Stimulated activated effector memory CD8-positive, alpha-beta T cell treated with anti-CD3 and anti-CD28 coated beads, Interleukin-12 subunit alpha, Interleukin-12 subunit beta, amount 100 ng/mL, for 72 hours (primary cell): ENCODE data around the gene PNLIPRP3.

Source experiments
- ATAC-seq: fragments of 150-1000 bp; cut with Tn5 transposase; 2 replicates; pipeline ENCODE4 v1.10.0; 2021
- DNase-seq, 2 donors: peaks; one replicate each; pipeline ENCODE4 v3.0.0; 2021 to 2022; ENCODE audit warnings: low spot score in 2 of 2
- H3K27ac Mint-ChIP-seq: one replicate; pipeline ENCODE4 v1.8.0; 2022; ENCODE audit warnings: mild to moderate bottlenecking, mixed read lengths
- H3K36me3 Mint-ChIP-seq: one replicate; pipeline ENCODE4 v1.8.0; 2022; ENCODE audit warnings: mild to moderate bottlenecking, mixed read lengths
- H3K4me1 Mint-ChIP-seq: one replicate; pipeline ENCODE4 v1.8.0; 2022; ENCODE audit warnings: mixed read lengths
- H3K4me3 Mint-ChIP-seq: one replicate; pipeline ENCODE4 v1.8.0; 2022; ENCODE audit warnings: mild to moderate bottlenecking, mixed read lengths
- H3K9me3 Mint-ChIP-seq: one replicate; pipeline ENCODE4 v1.8.0; 2022; ENCODE audit warnings: mixed read lengths

The PNLIPRP3 gene

GRCh38 chr10:116522803-116523381, 95.2 kb downstream of the PNLIPRP3 start:
- H3K27ac Mint-ChIP-seq: no peak overlapping the region
- no peaks in the 10 kb centered on the region for H3K9me3 Mint-ChIP-seq
- no peak for DNase-seq
- H3K4me3 Mint-ChIP-seq: no peak overlapping the region
- H3K4me1 Mint-ChIP-seq: no peaks in the 10 kb centered on the region
- no peak for ATAC-seq
- H3K36me3 Mint-ChIP-seq: no peaks in the 10 kb centered on the region

GRCh38 chr10:116524736-116525135, 97.1 kb downstream of the PNLIPRP3 start:
- no peaks in the 10 kb centered on the region for H3K9me3 Mint-ChIP-seq
- no peak overlapping the region for H3K27ac Mint-ChIP-seq
- no peaks in the 10 kb centered on the region for H3K4me1 Mint-ChIP-seq
- DNase-seq (no peak), ATAC-seq (no peak)
- no peaks in the 10 kb centered on the region for H3K36me3 Mint-ChIP-seq
- H3K4me3 Mint-ChIP-seq: no peak overlapping the region

- no peak overlapping the region for H3K4me3 Mint-ChIP-seq
- ATAC-seq (no peak), DNase-seq (no peak)
- no peaks in the 10 kb centered on the region for H3K36me3 Mint-ChIP-seq
- H3K27ac Mint-ChIP-seq: no peak overlapping the region
- H3K4me1 Mint-ChIP-seq: no peaks in the 10 kb centered on the region
- H3K9me3 Mint-ChIP-seq: peaks cover 2% of the 10 kb centered on the region
These were observed 98.6 kb downstream of the PNLIPRP3 start for GRCh38 chr10:116526219-116526618.
